Stimulated activated memory B cell treated with anti-CD40 and anti-IgM and Interleukin-4, amounts not matched to agents 10 μg/mL and 1 μg/mL and 100 μg/mL, for 72 hours (primary cell): ENCODE measurements around the gene SHISA9.

Source experiments
- ATAC-seq: fragments of 150-1000 bp; cut with Tn5 transposase; 2 replicates; pipeline ENCODE4 v1.10.0; 2021
- H3K27ac Mint-ChIP-seq: one replicate; pipeline ENCODE4 v1.8.0; 2022; ENCODE audit warnings: mild to moderate bottlenecking, mixed read lengths
- H3K27me3 Mint-ChIP-seq: one replicate; pipeline ENCODE4 v1.8.0; 2022; ENCODE audit warnings: mixed read lengths
- H3K36me3 Mint-ChIP-seq: one replicate; pipeline ENCODE4 v1.8.0; 2022; ENCODE audit warnings: mixed read lengths
- H3K4me1 Mint-ChIP-seq: one replicate; pipeline ENCODE4 v1.8.0; 2022; ENCODE audit warnings: mixed read lengths
- H3K4me3 Mint-ChIP-seq: one replicate; pipeline ENCODE4 v1.8.0; 2022; ENCODE audit warnings: mild to moderate bottlenecking, moderate library complexity, mixed read lengths
- H3K9me3 Mint-ChIP-seq: one replicate; pipeline ENCODE4 v1.8.0; 2022; ENCODE audit warnings: mixed read lengths

The SHISA9 gene

DNA sequence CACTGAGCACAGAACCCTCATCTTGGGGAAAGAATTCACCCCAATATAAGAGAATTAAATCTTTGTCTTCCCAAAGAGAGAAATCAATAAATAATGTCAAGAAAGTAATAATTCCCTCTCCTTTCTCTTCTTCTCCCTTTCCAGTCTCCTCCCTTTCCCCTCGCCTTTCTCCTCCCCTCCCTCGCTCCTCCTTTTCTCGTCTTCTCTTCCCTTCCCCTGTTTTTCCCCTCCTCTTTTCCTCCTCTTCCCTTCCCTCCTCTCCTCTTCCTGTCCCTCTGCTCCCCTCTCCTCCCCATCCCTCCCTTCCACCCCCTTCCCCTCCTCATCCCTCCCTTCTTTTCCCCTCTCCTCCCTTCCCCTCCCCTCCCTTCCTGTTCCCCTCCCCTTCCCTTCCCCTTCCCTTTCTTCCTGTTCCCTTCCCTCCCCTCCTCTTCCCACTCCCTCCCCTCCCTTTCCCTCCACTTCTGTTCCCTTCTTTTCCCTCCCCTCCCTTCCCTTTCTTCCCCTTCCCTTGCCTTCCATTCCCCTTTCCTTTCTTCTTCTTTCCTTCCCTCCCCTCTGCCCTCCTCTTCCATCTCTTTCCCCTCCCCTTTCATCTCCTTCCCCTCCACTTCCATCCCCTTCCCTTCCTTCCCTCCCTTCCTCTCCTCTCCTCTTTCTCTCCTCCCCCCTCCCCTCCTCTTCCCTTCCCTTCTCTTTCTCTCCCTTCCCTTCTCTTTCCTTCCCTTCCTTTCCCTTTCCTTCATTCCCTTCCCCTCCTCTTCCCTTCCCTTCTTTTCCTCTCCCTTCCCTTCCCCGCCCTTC, 363.6 kb downstream of the SHISA9 start:
- Mint-ChIP-seq H3K27me3 (peaks cover 16% of the 10 kb centered on the region), H3K4me3 (no peak overlapping the region), H3K27ac (no peak overlapping the region), H3K4me1 (no peaks in the 10 kb centered on the region), H3K9me3 (peaks cover 11% of the 10 kb centered on the region), H3K36me3 (no peaks in the 10 kb centered on the region)
- no peak for ATAC-seq

DNA sequence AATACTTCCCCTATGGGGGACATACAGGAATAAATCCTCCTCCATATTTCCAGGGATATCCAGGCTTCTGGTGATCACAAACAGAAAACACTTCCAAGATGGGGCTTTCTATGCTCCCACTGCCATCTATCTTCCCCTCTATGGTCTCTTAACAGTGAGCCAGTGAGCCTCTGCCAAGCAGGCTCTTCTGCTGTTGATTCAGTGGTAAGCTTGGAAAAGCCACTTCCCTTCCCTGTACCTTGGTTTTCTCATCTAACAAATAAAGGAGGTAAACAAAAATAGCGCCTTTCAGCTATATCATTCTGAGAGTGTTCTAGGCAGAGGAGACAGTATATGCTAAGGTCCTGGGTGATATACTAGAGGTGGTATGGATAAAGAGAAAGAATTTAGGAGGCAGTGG, 368.0 kb downstream of the SHISA9 start:
- no peaks in the 10 kb centered on the region for H3K4me1 Mint-ChIP-seq

DNA sequence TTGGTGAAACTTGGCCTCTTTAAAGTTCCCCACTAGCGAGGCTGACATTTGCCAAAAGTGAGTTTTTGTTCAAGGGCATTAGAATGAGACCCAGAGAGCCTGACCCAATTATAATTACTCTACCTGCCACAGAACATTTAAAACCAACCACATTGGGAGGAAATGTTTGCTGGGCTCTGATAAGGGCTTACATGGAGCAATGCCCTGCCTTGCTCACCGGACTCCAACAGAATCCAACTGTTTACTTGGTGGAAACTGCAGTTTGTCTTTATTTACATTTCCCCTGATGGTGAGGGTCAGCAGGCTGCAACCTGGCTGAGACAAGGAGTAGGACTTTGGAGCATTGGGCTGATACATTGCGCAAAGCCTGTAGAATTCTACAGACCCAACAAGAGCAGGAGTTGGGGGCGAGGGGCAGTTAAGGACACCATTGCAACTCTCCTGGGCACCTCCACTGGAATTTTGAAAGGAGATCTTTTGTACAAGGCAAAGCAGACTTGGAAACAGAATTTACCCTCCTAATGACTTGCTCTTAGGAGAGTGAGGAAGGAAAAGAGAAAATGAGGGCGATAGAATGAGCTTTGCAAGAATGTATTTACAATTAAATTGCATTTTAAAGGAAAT, 368.6 kb downstream of the SHISA9 start:
- H3K27ac Mint-ChIP-seq = no peak overlapping the region
- H3K9me3 Mint-ChIP-seq = peaks cover 8% of the 10 kb centered on the region
- H3K36me3 Mint-ChIP-seq = no peaks in the 10 kb centered on the region
- H3K4me3 Mint-ChIP-seq = no peak overlapping the region
- no peak for ATAC-seq
- peaks cover 9% of the 10 kb centered on the region for H3K27me3 Mint-ChIP-seq
- no peaks in the 10 kb centered on the region for H3K4me1 Mint-ChIP-seq

More for the DNA sequence above, 368.0 kb downstream of the SHISA9 start:
- ATAC-seq = no peak
- Mint-ChIP-seq H3K27ac (no peak overlapping the region), H3K4me3 (no peak overlapping the region), H3K27me3 (peaks cover 16% of the 10 kb centered on the region), H3K9me3 (peaks cover 8% of the 10 kb centered on the region), H3K36me3 (no peaks in the 10 kb centered on the region)

DNA sequence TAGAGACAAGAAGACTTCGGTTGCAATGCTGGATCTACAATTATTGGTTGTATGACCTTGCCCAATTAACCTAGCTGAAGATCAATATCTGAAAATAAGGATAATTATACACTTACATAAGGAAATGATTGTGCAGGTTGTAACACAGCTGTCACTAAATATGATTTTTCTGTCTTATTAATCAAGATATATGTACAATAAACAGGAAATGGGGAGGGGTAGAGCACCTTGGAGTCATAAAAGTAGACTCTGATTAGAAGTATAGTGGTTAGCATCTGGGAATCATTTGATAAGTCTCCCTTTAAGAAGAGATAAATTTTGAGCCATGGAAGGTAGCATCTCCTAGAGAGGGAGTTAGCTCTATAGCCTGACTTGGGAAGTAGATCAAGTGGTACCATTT, 369.2 kb downstream of the SHISA9 start:
- no peak for ATAC-seq

DNA sequence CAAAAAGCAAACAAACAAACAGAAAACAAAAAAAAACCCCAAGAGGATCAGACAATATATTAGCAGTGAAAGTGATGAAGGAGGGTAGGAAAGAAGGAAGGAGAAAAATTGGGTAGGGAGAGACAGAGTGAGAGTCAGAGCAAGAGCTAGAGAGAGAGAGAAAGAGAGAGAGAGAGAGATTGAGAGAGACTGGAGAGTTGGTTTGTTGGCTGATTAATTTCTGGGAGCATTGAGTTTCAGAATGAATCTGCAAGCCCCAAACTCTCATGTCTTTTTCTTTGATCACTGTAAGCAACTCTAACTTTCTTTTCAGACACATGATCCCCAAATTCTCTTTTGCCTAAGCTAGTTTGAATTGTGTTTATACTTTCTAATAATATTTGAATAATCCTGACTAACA, 388.1 kb downstream of the SHISA9 start:
- peaks cover 2% of the 10 kb centered on the region for H3K9me3 Mint-ChIP-seq
- no peak for ATAC-seq
- no peaks in the 10 kb centered on the region for H3K36me3 Mint-ChIP-seq
- no peak overlapping the region for H3K4me3 Mint-ChIP-seq
- no peaks in the 10 kb centered on the region for H3K4me1 Mint-ChIP-seq
- H3K27me3 Mint-ChIP-seq = peaks cover 12% of the 10 kb centered on the region
- no peak overlapping the region for H3K27ac Mint-ChIP-seq

More for the DNA sequence above, 369.2 kb downstream of the SHISA9 start:
- Mint-ChIP-seq H3K27me3 (peaks cover 3% of the 10 kb centered on the region), H3K9me3 (peaks cover 5% of the 10 kb centered on the region), H3K27ac (no peak overlapping the region), H3K4me3 (no peak overlapping the region), H3K4me1 (no peaks in the 10 kb centered on the region), H3K36me3 (no peaks in the 10 kb centered on the region)
